ENCODE results near the gene PCSK4. TPM values are rescaled to one million over a fixed set of nuclear protein-coding genes. Genes with fewer than 3 reads are reported as not detected.
"Not testable (repeated sequence)": the region's sequence is repeated elsewhere in the genome, so short reads cannot be mapped to it uniquely, and the experiment has no call there.

PCSK4 gene
- total RNA-seq, 5 donors from 2014 or later (not counting 1 experiment from before 2014, with no cell fraction given) = 5.2 to 9.8 (median 5.6) TPM

GRCh38 chr19:1532003-1532402 is 41.9 kb upstream of the PCSK4 start:
- no peak overlapping the region for H3K27ac Mint-ChIP-seq
- DNase-seq (no peak), ATAC-seq (replicated peaks in 1 of 4) (no peak)
- no peaks in the 10 kb centered on the region for H3K9me3 ChIP-seq
- no peaks in the 10 kb centered on the region for H3K4me1 Mint-ChIP-seq
- H3K4me3 ChIP-seq (ENCODE audit: control insufficient read depth in 1 of 2, extremely low read depth in 1 of 2, low read length in 1 of 2) = no peak overlapping the region
- POLR2A ChIA-PET = no interaction called here
- H3K27me3 ChIP-seq (replicated peaks in 1 of 2; ENCODE audit: control insufficient read depth in 2 of 2, extremely low read depth in 1 of 2, insufficient read depth in 2 of 2, low read length in 1 of 2) = peaks cover 0 to 63% of the 10 kb centered on the region in 2 experiments
- no peaks in the 10 kb centered on the region for H3K36me3 ChIP-seq (ENCODE audit: control insufficient read depth in 2 of 2, extremely low read depth in 1 of 2, insufficient read depth in 1 of 2, low read length in 1 of 2)
- no peak overlapping the region for H3K4me3 Mint-ChIP-seq
- peaks cover 26 to 33% of the 10 kb centered on the region in 2 donors for H3K27me3 Mint-ChIP-seq
- H3K27ac ChIP-seq (ENCODE audit: low read length) = no peak overlapping the region
- WGBS (ENCODE audit: insufficient coverage) = no CpG with 5 or more reads among the region's 9 CpGs
- no peaks in the 10 kb centered on the region for H3K9me3 Mint-ChIP-seq
- no peaks in the 10 kb centered on the region for H3K4me1 ChIP-seq (ENCODE audit: control insufficient read depth in 1 of 2, extremely low read depth in 1 of 2, insufficient read depth in 2 of 2, low read length in 2 of 2)
- H3K36me3 Mint-ChIP-seq = no peaks in the 10 kb centered on the region
- CTCF ChIA-PET = no interaction called here

GRCh38 chr19:1531587-1531986 is 41.4 kb upstream of the PCSK4 start:
- Histone ChIP-seq H3K27ac (ENCODE audit: low read length) (no peak overlapping the region), H3K4me1 (ENCODE audit: control insufficient read depth in 1 of 2, extremely low read depth in 1 of 2, insufficient read depth in 2 of 2, low read length in 2 of 2) (no peaks in the 10 kb centered on the region), H3K27me3 (replicated peaks in 1 of 2; ENCODE audit: control insufficient read depth in 2 of 2, extremely low read depth in 1 of 2, insufficient read depth in 2 of 2, low read length in 1 of 2) (peaks cover 0 to 66% of the 10 kb centered on the region in 2 experiments), H3K36me3 (ENCODE audit: control insufficient read depth in 2 of 2, extremely low read depth in 1 of 2, insufficient read depth in 1 of 2, low read length in 1 of 2) (no peaks in the 10 kb centered on the region), H3K4me3 (ENCODE audit: control insufficient read depth in 1 of 2, extremely low read depth in 1 of 2, low read length in 1 of 2) (no peak overlapping the region), H3K9me3 (no peaks in the 10 kb centered on the region)
- Mint-ChIP-seq H3K4me3 (no peak overlapping the region), H3K9me3 (no peaks in the 10 kb centered on the region), H3K27ac (no peak overlapping the region), H3K36me3 (no peaks in the 10 kb centered on the region), H3K4me1 (no peaks in the 10 kb centered on the region), H3K27me3 (peaks cover 27 to 35% of the 10 kb centered on the region in 2 donors)
- ChIA-PET CTCF (no interaction called here), POLR2A (no interaction called here)
- no peak for ATAC-seq (replicated peaks in 1 of 4)
- no peak for DNase-seq
- 90% methylated on average over 11 of the region's 11 CpGs for WGBS (ENCODE audit: insufficient coverage)

GRCh38 chr19:1530856-1531255 is 40.7 kb upstream of the PCSK4 start:
- 84% methylated on average over 8 of the region's 11 CpGs for WGBS (ENCODE audit: insufficient coverage)
- H3K27me3 ChIP-seq (replicated peaks in 1 of 2; ENCODE audit: control insufficient read depth in 2 of 2, extremely low read depth in 1 of 2, insufficient read depth in 2 of 2, low read length in 1 of 2) = peaks cover 0 to 73% of the 10 kb centered on the region in 2 experiments
- H3K4me1 Mint-ChIP-seq; H3K4me1 ChIP-seq (ENCODE audit: control insufficient read depth in 1 of 2, extremely low read depth in 1 of 2, insufficient read depth in 2 of 2, low read length in 2 of 2); H3K27ac Mint-ChIP-seq; CTCF ChIA-PET; POLR2A ChIA-PET; H3K4me3 ChIP-seq (ENCODE audit: control insufficient read depth in 1 of 2, extremely low read depth in 1 of 2, low read length in 1 of 2); H3K9me3 ChIP-seq; H3K27ac ChIP-seq (ENCODE audit: low read length); H3K4me3 Mint-ChIP-seq; H3K36me3 ChIP-seq (ENCODE audit: control insufficient read depth in 2 of 2, extremely low read depth in 1 of 2, insufficient read depth in 1 of 2, low read length in 1 of 2); H3K36me3 Mint-ChIP-seq; ATAC-seq (replicated peaks in 1 of 4); H3K9me3 Mint-ChIP-seq; DNase-seq: not testable (repeated sequence)
- H3K27me3 Mint-ChIP-seq = peaks cover 34 to 42% of the 10 kb centered on the region in 2 donors

GRCh38 chr19:1529430-1529816 is 39.3 kb upstream of the PCSK4 start:
- H3K4me1 ChIP-seq (ENCODE audit: control insufficient read depth in 1 of 2, extremely low read depth in 1 of 2, insufficient read depth in 2 of 2, low read length in 2 of 2) = no peaks in the 10 kb centered on the region
- Mint-ChIP-seq H3K9me3 (no peaks in the 10 kb centered on the region), H3K27me3 (peaks cover 40 to 49% of the 10 kb centered on the region in 2 donors), H3K36me3 (no peaks in the 10 kb centered on the region), H3K27ac (no peak overlapping the region), H3K4me1 (peaks cover 3 to 5% (median 5%) of the 10 kb centered on the region in 3 donors), H3K4me3 (no peak overlapping the region)
- no peak overlapping the region for H3K4me3 ChIP-seq (ENCODE audit: control insufficient read depth in 1 of 2, extremely low read depth in 1 of 2, low read length in 1 of 2)
- peaks cover 5 to 78% of the 10 kb centered on the region in 2 experiments for H3K27me3 ChIP-seq (replicated peaks in 1 of 2; ENCODE audit: control insufficient read depth in 2 of 2, extremely low read depth in 1 of 2, insufficient read depth in 2 of 2, low read length in 1 of 2)
- H3K36me3 ChIP-seq (ENCODE audit: control insufficient read depth in 2 of 2, extremely low read depth in 1 of 2, insufficient read depth in 1 of 2, low read length in 1 of 2) = no peaks in the 10 kb centered on the region
- CTCF ChIA-PET = no interaction called here
- DNase-seq = no peak
- H3K9me3 ChIP-seq = no peaks in the 10 kb centered on the region
- POLR2A ChIA-PET = no interaction called here
- 74% methylated on average over 14 of the region's 16 CpGs for WGBS (ENCODE audit: insufficient coverage)
- H3K27ac ChIP-seq (ENCODE audit: low read length) = no peak overlapping the region
- ATAC-seq (replicated peaks in 1 of 4) = no peak

GRCh38 chr19:1528596-1529429 is 38.7 kb upstream of the PCSK4 start:
- no peaks in the 10 kb centered on the region for H3K4me1 ChIP-seq (ENCODE audit: control insufficient read depth in 1 of 2, extremely low read depth in 1 of 2, insufficient read depth in 2 of 2, low read length in 2 of 2)
- Mint-ChIP-seq H3K9me3 (no peaks in the 10 kb centered on the region), H3K27ac (no peak overlapping the region), H3K4me3 (no peak overlapping the region), H3K36me3 (no peaks in the 10 kb centered on the region), H3K4me1 (peaks cover 4 to 8% (median 7%) of the 10 kb centered on the region in 3 donors), H3K27me3 (peaks cover 42 to 51% of the 10 kb centered on the region in 2 donors)
- H3K27me3 ChIP-seq (replicated peaks in 1 of 2; ENCODE audit: control insufficient read depth in 2 of 2, extremely low read depth in 1 of 2, insufficient read depth in 2 of 2, low read length in 1 of 2) = peaks cover 5 to 76% of the 10 kb centered on the region in 2 experiments
- no peaks in the 10 kb centered on the region for H3K9me3 ChIP-seq
- no peak overlapping the region for H3K4me3 ChIP-seq (ENCODE audit: control insufficient read depth in 1 of 2, extremely low read depth in 1 of 2, low read length in 1 of 2)
- WGBS (ENCODE audit: insufficient coverage) = 82% methylated on average over 16 of the region's 23 CpGs
- CTCF ChIA-PET = no interaction called here
- POLR2A ChIA-PET = no interaction called here
- no peak for DNase-seq
- no peak overlapping the region for H3K27ac ChIP-seq (ENCODE audit: low read length)
- ATAC-seq (replicated peaks in 1 of 4) = no peak
- H3K36me3 ChIP-seq (ENCODE audit: control insufficient read depth in 2 of 2, extremely low read depth in 1 of 2, insufficient read depth in 1 of 2, low read length in 1 of 2) = no peaks in the 10 kb centered on the region

GRCh38 chr19:1527650-1528309 is 37.6 kb upstream of the PCSK4 start:
- H3K27ac Mint-ChIP-seq = no peak overlapping the region
- Histone ChIP-seq H3K27me3 (replicated peaks in 1 of 2; ENCODE audit: control insufficient read depth in 2 of 2, extremely low read depth in 1 of 2, insufficient read depth in 2 of 2, low read length in 1 of 2) (peaks cover 5 to 76% of the 10 kb centered on the region in 2 experiments), H3K9me3 (no peaks in the 10 kb centered on the region), H3K36me3 (ENCODE audit: control insufficient read depth in 2 of 2, extremely low read depth in 1 of 2, insufficient read depth in 1 of 2, low read length in 1 of 2) (no peaks in the 10 kb centered on the region), H3K4me1 (ENCODE audit: control insufficient read depth in 1 of 2, extremely low read depth in 1 of 2, insufficient read depth in 2 of 2, low read length in 2 of 2) (no peaks in the 10 kb centered on the region), H3K4me3 (ENCODE audit: control insufficient read depth in 1 of 2, extremely low read depth in 1 of 2, low read length in 1 of 2) (no peak overlapping the region), H3K27ac (ENCODE audit: low read length) (no peak overlapping the region)
- H3K4me1 Mint-ChIP-seq = peaks cover 4 to 8% (median 7%) of the 10 kb centered on the region in 3 donors
- no peak for DNase-seq
- ChIA-PET CTCF (no interaction called here), POLR2A (interaction anchor here in 1 of 2 donors (0.7 kb wide), 1 partner anchor 28 kb away, joined by 3 read pairs; no protein-coding TSS in a partner anchor)
- no peak for ATAC-seq (replicated peaks in 1 of 4)
- H3K9me3 Mint-ChIP-seq = no peaks in the 10 kb centered on the region
- no peaks in the 10 kb centered on the region for H3K36me3 Mint-ChIP-seq
- H3K4me3 Mint-ChIP-seq = no peak overlapping the region
- peaks cover 44 to 52% of the 10 kb centered on the region in 2 donors for H3K27me3 Mint-ChIP-seq
- WGBS (ENCODE audit: insufficient coverage) = 79% methylated on average over 25 of the region's 27 CpGs
